A549 (cell line): ENCODE results near the gene TFG. TPM values are rescaled to one million over a fixed set of nuclear protein-coding genes. Genes with fewer than 3 reads are reported as not detected.

ENCODE experiments used
- ATAC-seq, 2 experiments: fragments of 200-7000 bp in 1 of 2; fragments of >200 bp in 1 of 2; cut with Nextera tagmentation in 1 of 2; cut with Tn5 transposase in 1 of 2; 3 replicates each; pipeline versions ENCODE4 v1.8.0 to v1.9.1; 2018 to 2020; ENCODE audit warnings: mild to moderate bottlenecking in 1 of 2, moderate library complexity in 1 of 2
- CTCF ChIA-PET: fragments of 300-600 bp; sonication (Branson Sonifier 250); formaldehyde crosslinking; extraction: SDS; loops from one replicate; lab custom pipeline; 2021; ENCODE audit warnings: antibody characterized with exemption, inconsistent platforms; lab: Yijun Ruan, JAX
- POLR2A ChIA-PET: fragments of 350-600 bp; formaldehyde crosslinking; extraction: SDS; loops from one replicate; lab custom pipeline; 2021; ENCODE audit warnings: antibody characterized with exemption, inconsistent platforms; lab: Yijun Ruan, JAX
- DNase-seq, 2 experiments: peaks; one replicate each; pipeline versions ENCODE4 v3.0.0 to v3.0.0-alpha.2; 2011 to 2016; ENCODE audit warnings: low read depth in 1 of 2, low spot score in 1 of 2
- FAIRE-seq: peaks from 2 replicates; lab custom pipeline; 2011; peaks lifted over from hg19 to GRCh38; lab: Jason Lieb, UNC
- H3K27ac ChIP-seq, 2 experiments: fragments of >200 bp; sonication (Bioruptor Twin); formaldehyde crosslinking; 3 replicates each; pipeline ENCODE4 v1.5.1; 2016 to 2017
- H3K4me1 ChIP-seq: fragments of >200 bp; sonication (Bioruptor Twin); formaldehyde crosslinking; 3 replicates; pipeline ENCODE4 v1.6.1; 2016
- H3K4me2 ChIP-seq: fragments of >200 bp; sonication (Bioruptor Twin); formaldehyde crosslinking; 3 replicates; pipeline ENCODE4 v1.6.1; 2016
- H3K4me3 ChIP-seq: fragments of >200 bp; sonication (Bioruptor Twin); formaldehyde crosslinking; 3 replicates; pipeline ENCODE4 v1.5.1; 2016
- H3K9me3 ChIP-seq: fragments of >200 bp; sonication (Bioruptor Twin); formaldehyde crosslinking; 3 replicates; pipeline ENCODE4 v1.6.1; 2016
- CBX2 ChIP-seq: fragments of 200-600 bp; sonication (generic); IDR thresholded peaks from 2 replicates; pipeline ENCODE4 v1.6.1; 2016; ENCODE audit warnings: low read depth, mild to moderate bottlenecking, borderline replicate concordance
- CEBPB ChIP-seq, 2 experiments: fragments of >200 bp in 1 of 2; sonication (Bioruptor Twin) in 1 of 2; formaldehyde crosslinking in 1 of 2; IDR thresholded peaks; 2 replicates each; pipeline ENCODE4 v1.6.1; 2012 to 2016
- EHMT2 ChIP-seq: fragments of 200-600 bp; sonication (generic); IDR thresholded peaks from 2 replicates; pipeline ENCODE4 v1.6.1; 2016; ENCODE audit warnings: antibody characterized with exemption, low read depth, mild to moderate bottlenecking, moderate library complexity
- EP300 ChIP-seq, 2 experiments: fragments of >200 bp; sonication (Bioruptor Twin); formaldehyde crosslinking; IDR thresholded peaks; 2 replicates in 1 of 2; 3 replicates in 1 of 2; pipeline ENCODE4 v1.6.1; 2016 to 2017
- FOSL2 ChIP-seq, 2 experiments: fragments of 450-650 bp in 1 of 2; fragments of >200 bp in 1 of 2; sonication (Bioruptor Twin) in 1 of 2; formaldehyde crosslinking; IDR thresholded peaks; 2 replicates each; pipeline versions ENCODE4 v1.5.0 to v1.6.1; 2016 to 2020; ENCODE audit warnings: mild to moderate bottlenecking in 1 of 2, moderate library complexity in 1 of 2
- HEYL ChIP-seq: fragments of 250-450 bp; sonication (Bioruptor Pico); IDR thresholded peaks from 2 replicates; pipeline ENCODE4 v1.8.0; 2021; ENCODE audit warnings: mild to moderate bottlenecking, moderate library complexity
- HOXB5 ChIP-seq: fragments of 250-450 bp; sonication (Bioruptor Pico); IDR thresholded peaks from 2 replicates; pipeline ENCODE4 v1.5.0; 2020; ENCODE audit warnings: mild to moderate bottlenecking, moderate library complexity
- JUNB ChIP-seq: fragments of >200 bp; sonication (Bioruptor Twin); formaldehyde crosslinking; IDR thresholded peaks from 2 replicates; pipeline ENCODE4 v1.6.1; 2016
- MYC ChIP-seq: IDR thresholded peaks from 2 replicates; pipeline ENCODE4 v1.6.1; 2012; ENCODE audit warnings: mild to moderate bottlenecking, inconsistent platforms, low read length, improper control_type of control experiment, borderline replicate concordance
- NPAS2 ChIP-seq: fragments of 250-450 bp; sonication (Bioruptor Pico); IDR thresholded peaks from 2 replicates; pipeline ENCODE4 v1.8.0; 2022; ENCODE audit warnings: mild to moderate bottlenecking, moderate library complexity, borderline replicate concordance
- PHF8 ChIP-seq: fragments of 200-600 bp; sonication (generic); IDR thresholded peaks from 2 replicates; pipeline ENCODE4 v1.6.1; 2016; ENCODE audit warnings: low read depth, mild to moderate bottlenecking, antibody characterized with exemption, moderate library complexity, borderline replicate concordance
- RAD21 ChIP-seq, 2 experiments: fragments of >200 bp in 1 of 2; sonication (Bioruptor Twin) in 1 of 2; formaldehyde crosslinking in 1 of 2; IDR thresholded peaks in 1 of 2; conservative IDR thresholded peaks in 1 of 2; 2 replicates in 1 of 2; 3 replicates in 1 of 2; pipeline ENCODE4 v1.6.1; 2012 to 2018; ENCODE audit warnings: inconsistent platforms in 1 of 2
- RARB ChIP-seq: fragments of 250-450 bp; sonication (Bioruptor Pico); IDR thresholded peaks from 2 replicates; pipeline ENCODE4 v1.8.0; 2021; ENCODE audit warnings: mild to moderate bottlenecking, moderate library complexity
- SMC3 ChIP-seq: fragments of >200 bp; sonication (Bioruptor Twin); formaldehyde crosslinking; IDR thresholded peaks from 3 replicates; pipeline ENCODE4 v1.6.1; 2018; ENCODE audit warnings: inconsistent platforms
- TFCP2L1 ChIP-seq: fragments of 250-450 bp; sonication (Bioruptor Pico); IDR thresholded peaks from 2 replicates; pipeline ENCODE4 v1.5.0; 2021; ENCODE audit warnings: mild to moderate bottlenecking
- TP53 ChIP-seq: fragments of 250-450 bp; sonication (Bioruptor Pico); IDR thresholded peaks from 2 replicates; pipeline ENCODE4 v1.5.0; 2021; ENCODE audit warnings: mild to moderate bottlenecking, moderate library complexity
- ZNF302 ChIP-seq: fragments of 250-450 bp; sonication (Bioruptor Pico); IDR thresholded peaks from 2 replicates; pipeline ENCODE4 v1.9.0; 2021; ENCODE audit warnings: inconsistent platforms, mild to moderate bottlenecking, moderate library complexity
- WGBS: methylation state at CpG from one replicate; pipeline ENCODE4 v1.1.6; 2017; ENCODE audit errors: missing lambda C conversion rate; 5-methylcytosine and 5-hydroxymethylcytosine counted together
- polyA plus RNA-seq, 4 experiments: library from polyadenylated mRNA; depleted of rRNA in 3 of 4; stranded (reverse); fragments of >200 nt; fragmentation: RNase III in 1 of 4; extraction: RNeasy Plus Mini Kit Qiagen cat#74134 plus additional on column Dnase treatment in 1 of 4; gene quantifications; 2 replicates in 3 of 4; 3 replicates in 1 of 4; pipeline ENCODE4 v1.2.3, GENCODE V29; 2011 to 2017
- TF ChIP-seq, protein P1 (sequence below): fragments of 150-350 bp; IDR thresholded peaks from 2 replicates; pipeline ENCODE4 v1.6.1; 2014; ENCODE audit warnings: low read depth, mild to moderate bottlenecking, low read length
- TF ChIP-seq, protein P2 (sequence below): fragments of >200 bp; sonication (Bioruptor Twin); formaldehyde crosslinking; IDR thresholded peaks from 2 replicates; pipeline ENCODE4 v1.6.1; 2016
- TF ChIP-seq, protein P3 (sequence below): IDR thresholded peaks from 2 replicates; pipeline ENCODE4 v1.6.1; 2012; ENCODE audit warnings: low read depth, borderline replicate concordance
- TF ChIP-seq, protein P4 (sequence below): fragments of >200 bp; sonication (Bioruptor Twin); formaldehyde crosslinking; IDR thresholded peaks from 3 replicates; pipeline ENCODE4 v1.5.1; 2016

The TFG gene
- polyA plus RNA-seq, 2 of the 4 experiments (the other 2 are of a cell fraction), result 135 to 153 TPM

DNA sequence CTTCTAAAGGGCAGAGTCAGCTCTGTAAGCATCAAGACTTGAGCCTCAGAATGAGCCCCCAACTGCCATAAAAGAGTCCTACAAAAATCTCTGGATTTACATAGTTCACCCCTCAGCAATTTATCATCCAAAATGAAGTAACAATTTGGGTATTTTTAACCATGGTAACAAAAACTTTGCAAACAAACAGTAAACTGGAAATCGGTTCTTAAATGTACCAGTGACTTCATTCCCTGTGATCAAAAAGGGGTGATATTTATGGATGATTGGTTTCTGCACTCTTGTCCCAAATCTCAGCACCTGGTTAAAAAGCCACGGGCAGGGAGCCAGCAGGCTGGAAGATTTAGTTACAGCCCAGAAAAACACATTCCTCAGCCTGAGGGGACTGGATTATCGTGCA is 73.6 kb downstream of the TFG start:
- DNase-seq, result no peak
- Histone ChIP-seq H3K4me2 (no peak overlapping the region), H3K4me1 (no peaks in the 10 kb centered on the region), H3K4me3 (no peak overlapping the region), H3K27ac (no peak overlapping the region), H3K9me3 (peaks cover 19% of the 10 kb centered on the region; the same call in 2 of the 3 replicates)
- CTCF ChIA-PET, result interaction anchor here (1.3 kb wide), 1 partner anchor 413 kb away, joined by 4 read pairs; no protein-coding TSS in a partner anchor
- ATAC-seq, result no peak
- 42% methylated on average over 3 of the region's 3 CpGs for WGBS
- FAIRE-seq, result no peak
- no peak for TF ChIP-seq JUNB
- no peak for TF ChIP-seq RARB (CRISPR knock-in tag)
- TF ChIP-seq FOSL2 (IDR thresholded peaks at IDR 0.05), result no peak
- TF ChIP-seq FOSL2 (CRISPR knock-in tag; IDR thresholded peaks at IDR 0.05), result no peak
- TF ChIP-seq, protein P1, sequence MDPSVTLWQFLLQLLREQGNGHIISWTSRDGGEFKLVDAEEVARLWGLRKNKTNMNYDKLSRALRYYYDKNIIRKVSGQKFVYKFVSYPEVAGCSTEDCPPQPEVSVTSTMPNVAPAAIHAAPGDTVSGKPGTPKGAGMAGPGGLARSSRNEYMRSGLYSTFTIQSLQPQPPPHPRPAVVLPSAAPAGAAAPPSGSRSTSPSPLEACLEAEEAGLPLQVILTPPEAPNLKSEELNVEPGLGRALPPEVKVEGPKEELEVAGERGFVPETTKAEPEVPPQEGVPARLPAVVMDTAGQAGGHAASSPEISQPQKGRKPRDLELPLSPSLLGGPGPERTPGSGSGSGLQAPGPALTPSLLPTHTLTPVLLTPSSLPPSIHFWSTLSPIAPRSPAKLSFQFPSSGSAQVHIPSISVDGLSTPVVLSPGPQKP, result no peak
- no peak for TF ChIP-seq EHMT2
- TF ChIP-seq, all 56 proteins: peak for 0
- POLR2A ChIA-PET, result no interaction called here

DNA sequence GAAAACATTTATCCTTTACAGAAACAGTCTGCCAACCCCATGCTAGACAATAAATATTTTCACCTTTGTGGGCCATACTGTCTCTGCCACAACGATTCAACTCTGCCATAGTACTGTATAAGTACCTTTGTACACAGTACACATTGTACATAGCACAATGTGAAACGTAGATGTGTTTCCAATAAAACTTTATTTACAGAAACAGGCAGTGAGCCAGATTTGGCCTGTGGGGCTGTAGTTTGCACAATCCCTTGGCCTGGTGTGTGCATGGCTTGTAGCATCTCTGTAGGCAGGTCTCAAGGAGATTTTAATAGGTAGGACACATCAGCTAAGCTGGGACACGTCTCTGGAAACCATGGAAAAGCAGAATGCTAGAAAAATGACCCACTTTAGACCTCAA is 74.3 kb downstream of the TFG start:
- POLR2A ChIA-PET, result no interaction called here
- 32% methylated on average over 3 of the region's 3 CpGs for WGBS
- FAIRE-seq, result no peak

DNA sequence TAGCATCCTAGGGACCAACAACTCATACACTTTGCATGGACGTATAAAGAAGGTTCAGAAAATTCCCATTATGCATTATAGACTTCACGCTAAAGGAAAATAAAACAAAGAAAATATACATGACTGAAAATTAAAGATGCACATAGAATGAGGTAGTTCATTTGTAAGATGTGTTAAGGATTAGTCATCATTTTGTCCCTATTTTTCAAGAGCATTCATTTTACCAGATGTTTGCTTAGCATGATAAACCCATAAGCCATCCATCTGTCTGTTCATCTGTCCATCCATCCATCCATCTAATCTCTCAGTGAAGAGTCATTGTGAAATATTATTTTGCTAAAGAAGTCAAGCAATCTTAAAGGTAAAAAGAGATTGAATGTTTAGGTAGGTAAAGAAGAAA is 80.3 kb downstream of the TFG start:
- DNase-seq, result no peak

More for the DNA sequence above, 74.3 kb downstream of the TFG start:
- no peak overlapping the region for H3K4me3 ChIP-seq
- no peak for DNase-seq
- H3K4me2 ChIP-seq, result no peak overlapping the region
- H3K27ac ChIP-seq, result no peak overlapping the region
- H3K4me1 ChIP-seq, result no peaks in the 10 kb centered on the region
- TF ChIP-seq RARB (CRISPR knock-in tag) (no peak), NPAS2 (CRISPR knock-in tag) (no peak), CBX2 (no peak), ZNF302 (CRISPR knock-in tag) (no peak)
- TF ChIP-seq, protein P2, sequence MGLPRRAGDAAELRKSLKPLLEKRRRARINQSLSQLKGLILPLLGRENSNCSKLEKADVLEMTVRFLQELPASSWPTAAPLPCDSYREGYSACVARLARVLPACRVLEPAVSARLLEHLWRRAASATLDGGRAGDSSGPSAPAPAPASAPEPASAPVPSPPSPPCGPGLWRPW, result no peak
- TF ChIP-seq, all 56 proteins: peak for 0
- CTCF ChIA-PET, result no interaction called here
- no peak for ATAC-seq
- peaks cover 19% of the 10 kb centered on the region; the same call in 2 of the 3 replicates for H3K9me3 ChIP-seq

DNA sequence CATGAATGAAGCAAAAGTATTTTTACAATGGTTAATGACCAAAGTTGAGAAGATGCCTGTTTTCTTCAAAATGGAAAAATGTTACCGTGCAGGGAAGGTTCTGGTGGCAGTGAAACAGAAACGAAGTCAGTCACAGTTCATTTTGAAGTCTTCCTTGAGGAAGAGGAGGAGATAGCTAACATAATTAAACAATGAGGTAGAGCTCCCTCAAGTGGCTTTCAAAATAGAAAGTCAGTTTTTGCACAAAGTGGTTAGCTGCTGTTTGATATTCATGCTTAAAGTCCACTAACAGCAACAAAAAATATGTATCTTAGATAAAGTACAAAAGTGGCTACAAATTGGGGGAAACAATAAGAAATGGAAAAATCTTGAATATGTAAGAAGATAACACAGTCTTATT is 87.3 kb downstream of the TFG start:
- peak overlapping the region; percentile 24; the same call in 2 of the 3 replicates for H3K4me2 ChIP-seq
- no peak overlapping the region for H3K4me3 ChIP-seq
- no peak overlapping the region for H3K27ac ChIP-seq
- H3K9me3 ChIP-seq, result no peaks in the 10 kb centered on the region
- peak in 1 of 2 experiments; percentile 14 for DNase-seq
- CTCF ChIA-PET, result interaction anchor here (1.0 to 2.5 kb wide), 5 partner anchors 10 to 333 kb away, joined by 3 to 5 read pairs (median 4); no protein-coding TSS in a partner anchor
- POLR2A ChIA-PET, result no interaction called here
- FAIRE-seq, result peak; percentile 80
- WGBS, result 20% methylated on average over 2 of the region's 2 CpGs
- no peaks in the 10 kb centered on the region for H3K4me1 ChIP-seq
- 0 out of 6 replicates have a peak, but pooled peaks of 1 of the 2 experiments have one; percentile 25 for ATAC-seq
- TF ChIP-seq HOXB5 (CRISPR knock-in tag), result no peak
- no peak for TF ChIP-seq MYC
- peak; percentile 38; the same call in 2 of the 3 replicates for TF ChIP-seq SMC3
- TF ChIP-seq TFCP2L1 (CRISPR knock-in tag), result no peak
- TF ChIP-seq RAD21 (conservative IDR thresholded peaks at IDR 0.05 in 1 of 2, IDR thresholded peaks at IDR 0.05 in 1 of 2), result peak; percentile 32 to 56; a peak in 4 of 5 replicates
- no peak for TF ChIP-seq CEBPB (IDR thresholded peaks at IDR 0.05)
- no peak for TF ChIP-seq TP53 (CRISPR knock-in tag)
- TF ChIP-seq PHF8, result no peak
- TF ChIP-seq HEYL (CRISPR knock-in tag), result no peak
- TF ChIP-seq, protein P3, sequence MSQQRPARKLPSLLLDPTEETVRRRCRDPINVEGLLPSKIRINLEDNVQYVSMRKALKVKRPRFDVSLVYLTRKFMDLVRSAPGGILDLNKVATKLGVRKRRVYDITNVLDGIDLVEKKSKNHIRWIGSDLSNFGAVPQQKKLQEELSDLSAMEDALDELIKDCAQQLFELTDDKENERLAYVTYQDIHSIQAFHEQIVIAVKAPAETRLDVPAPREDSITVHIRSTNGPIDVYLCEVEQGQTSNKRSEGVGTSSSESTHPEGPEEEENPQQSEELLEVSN, result no peak
- TF ChIP-seq, protein P4, sequence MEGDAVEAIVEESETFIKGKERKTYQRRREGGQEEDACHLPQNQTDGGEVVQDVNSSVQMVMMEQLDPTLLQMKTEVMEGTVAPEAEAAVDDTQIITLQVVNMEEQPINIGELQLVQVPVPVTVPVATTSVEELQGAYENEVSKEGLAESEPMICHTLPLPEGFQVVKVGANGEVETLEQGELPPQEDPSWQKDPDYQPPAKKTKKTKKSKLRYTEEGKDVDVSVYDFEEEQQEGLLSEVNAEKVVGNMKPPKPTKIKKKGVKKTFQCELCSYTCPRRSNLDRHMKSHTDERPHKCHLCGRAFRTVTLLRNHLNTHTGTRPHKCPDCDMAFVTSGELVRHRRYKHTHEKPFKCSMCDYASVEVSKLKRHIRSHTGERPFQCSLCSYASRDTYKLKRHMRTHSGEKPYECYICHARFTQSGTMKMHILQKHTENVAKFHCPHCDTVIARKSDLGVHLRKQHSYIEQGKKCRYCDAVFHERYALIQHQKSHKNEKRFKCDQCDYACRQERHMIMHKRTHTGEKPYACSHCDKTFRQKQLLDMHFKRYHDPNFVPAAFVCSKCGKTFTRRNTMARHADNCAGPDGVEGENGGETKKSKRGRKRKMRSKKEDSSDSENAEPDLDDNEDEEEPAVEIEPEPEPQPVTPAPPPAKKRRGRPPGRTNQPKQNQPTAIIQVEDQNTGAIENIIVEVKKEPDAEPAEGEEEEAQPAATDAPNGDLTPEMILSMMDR, result peak; percentile 45

More for the DNA sequence above, 80.3 kb downstream of the TFG start:
- 75% methylated on average over 2 of the region's 2 CpGs for WGBS
- ATAC-seq (no peak), FAIRE-seq (no peak)
- Histone ChIP-seq H3K4me3 (no peak overlapping the region), H3K4me2 (no peak overlapping the region), H3K27ac (no peak overlapping the region), H3K9me3 (peaks cover 18% of the 10 kb centered on the region; the same call in 2 of the 3 replicates), H3K4me1 (no peaks in the 10 kb centered on the region)
- no peak for TF ChIP-seq FOSL2 (IDR thresholded peaks at IDR 0.05)
- peak; percentile 19; the same call in 1 of the 2 replicates for TF ChIP-seq FOSL2 (CRISPR knock-in tag; IDR thresholded peaks at IDR 0.05)
- TF ChIP-seq, protein P4, result no peak
- no peak for TF ChIP-seq EP300 (IDR thresholded peaks at IDR 0.05)
- TF ChIP-seq EHMT2, result no peak
- POLR2A ChIA-PET, result no interaction called here
- CTCF ChIA-PET, result no interaction called here
